Neutrophil (primary cell): ENCODE measurements around the gene SPRYD3.

ENCODE experiments used
- H3K27ac ChIP-seq: fragments of 200-600 bp; sonication (generic); 2 replicates; pipeline ENCODE4 v1.5.1; 2016; ENCODE audit warnings: mild to moderate bottlenecking, moderate library complexity
- H3K27me3 ChIP-seq: fragments of 200-600 bp; sonication (generic); 2 replicates; pipeline ENCODE4 v1.6.0; 2016; ENCODE audit warnings: mild to moderate bottlenecking
- H3K36me3 ChIP-seq: fragments of 200-600 bp; sonication (generic); 2 replicates; pipeline ENCODE4 v1.5.1; 2017
- H3K4me1 ChIP-seq, 2 experiments: fragments of 200-600 bp in 1 of 2; sonication (generic) in 1 of 2; 1 replicate in 1 of 2; 2 replicates in 1 of 2; pipeline versions ENCODE4 v1.5.1 to v1.6.1; 2013 to 2016; ENCODE audit warnings: low read depth in 1 of 2, low read length in 1 of 2, mild to moderate bottlenecking in 1 of 2, moderate library complexity in 1 of 2; ENCODE audit not compliant: control insufficient read depth in 1 of 2, insufficient read depth in 1 of 2
- H3K4me3 ChIP-seq, 2 experiments: fragments of 200-600 bp in 1 of 2; sonication (generic) in 1 of 2; 1 replicate in 1 of 2; 2 replicates in 1 of 2; pipeline ENCODE4 v1.5.1; 2013 to 2016; ENCODE audit warnings: low read depth in 1 of 2, low read length in 1 of 2, mild to moderate bottlenecking in 1 of 2, moderate library complexity in 1 of 2
- H3K9me3 ChIP-seq: fragments of 200-600 bp; sonication (generic); 2 replicates; pipeline ENCODE4 v1.5.1; 2016
- TF ChIP-seq, protein P1 (sequence below): fragments of 200-600 bp; sonication (generic); IDR thresholded peaks from 2 replicates; pipeline ENCODE4 v1.5.1; 2016; ENCODE audit warnings: antibody characterized with exemption

Gene SPRYD3

DNA sequence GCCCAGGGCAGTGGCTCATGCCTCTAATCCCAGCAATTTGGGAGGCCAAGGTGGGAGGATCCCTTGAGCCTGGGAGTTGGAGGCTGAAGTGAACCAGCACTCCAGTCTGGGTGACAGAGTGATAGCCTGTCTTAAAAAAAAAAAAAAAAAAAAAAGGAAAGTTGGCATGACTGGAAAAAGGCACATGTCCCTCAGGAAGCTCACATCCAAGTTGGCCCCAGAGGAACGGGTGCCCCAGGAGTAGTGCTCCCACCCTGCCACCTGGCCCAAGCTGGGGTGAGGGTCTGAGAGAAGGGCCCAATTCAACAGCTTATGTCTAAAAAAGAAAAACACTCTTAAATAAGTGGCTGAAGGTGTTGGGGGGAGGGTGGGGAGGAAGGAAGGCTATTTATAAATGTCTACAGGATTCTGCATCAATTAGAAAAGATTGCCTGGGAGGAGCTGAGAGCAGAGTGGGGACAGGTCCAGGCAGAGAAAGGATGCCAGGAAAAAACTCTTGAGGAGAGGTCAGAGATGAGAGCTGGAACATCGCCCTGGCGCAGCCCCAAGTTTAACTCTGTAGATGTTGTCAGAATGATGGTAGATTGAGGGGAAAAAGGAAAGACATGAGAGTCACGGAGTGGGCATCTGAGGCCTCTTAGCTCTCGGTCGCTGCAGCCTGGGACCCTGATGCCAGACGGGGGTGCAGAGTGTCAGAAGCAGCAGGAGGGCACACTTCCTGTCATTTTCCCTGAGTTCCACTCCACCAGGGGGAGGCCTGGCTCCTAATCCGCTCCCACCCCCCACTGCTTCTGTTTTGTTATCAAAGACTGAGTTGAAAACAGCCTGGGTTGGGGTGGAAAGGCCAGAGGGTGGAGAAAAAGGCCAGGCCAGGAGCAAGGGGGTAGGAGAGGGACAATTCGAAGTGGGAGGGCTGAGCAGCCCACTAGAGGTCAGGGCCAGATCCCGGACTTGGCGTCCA is 7.3 kb downstream of the SPRYD3 start:
- Histone ChIP-seq H3K4me3 (no peak overlapping the region), H3K36me3 (peaks cover 76% of the 10 kb centered on the region), H3K27ac (peak overlapping the region; percentile 84), H3K9me3 (no peaks in the 10 kb centered on the region), H3K27me3 (no peaks in the 10 kb centered on the region), H3K4me1 (peaks cover 24 to 26% of the 10 kb centered on the region in 2 experiments)
- TF ChIP-seq, protein P1, sequence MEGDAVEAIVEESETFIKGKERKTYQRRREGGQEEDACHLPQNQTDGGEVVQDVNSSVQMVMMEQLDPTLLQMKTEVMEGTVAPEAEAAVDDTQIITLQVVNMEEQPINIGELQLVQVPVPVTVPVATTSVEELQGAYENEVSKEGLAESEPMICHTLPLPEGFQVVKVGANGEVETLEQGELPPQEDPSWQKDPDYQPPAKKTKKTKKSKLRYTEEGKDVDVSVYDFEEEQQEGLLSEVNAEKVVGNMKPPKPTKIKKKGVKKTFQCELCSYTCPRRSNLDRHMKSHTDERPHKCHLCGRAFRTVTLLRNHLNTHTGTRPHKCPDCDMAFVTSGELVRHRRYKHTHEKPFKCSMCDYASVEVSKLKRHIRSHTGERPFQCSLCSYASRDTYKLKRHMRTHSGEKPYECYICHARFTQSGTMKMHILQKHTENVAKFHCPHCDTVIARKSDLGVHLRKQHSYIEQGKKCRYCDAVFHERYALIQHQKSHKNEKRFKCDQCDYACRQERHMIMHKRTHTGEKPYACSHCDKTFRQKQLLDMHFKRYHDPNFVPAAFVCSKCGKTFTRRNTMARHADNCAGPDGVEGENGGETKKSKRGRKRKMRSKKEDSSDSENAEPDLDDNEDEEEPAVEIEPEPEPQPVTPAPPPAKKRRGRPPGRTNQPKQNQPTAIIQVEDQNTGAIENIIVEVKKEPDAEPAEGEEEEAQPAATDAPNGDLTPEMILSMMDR, result no peak

DNA sequence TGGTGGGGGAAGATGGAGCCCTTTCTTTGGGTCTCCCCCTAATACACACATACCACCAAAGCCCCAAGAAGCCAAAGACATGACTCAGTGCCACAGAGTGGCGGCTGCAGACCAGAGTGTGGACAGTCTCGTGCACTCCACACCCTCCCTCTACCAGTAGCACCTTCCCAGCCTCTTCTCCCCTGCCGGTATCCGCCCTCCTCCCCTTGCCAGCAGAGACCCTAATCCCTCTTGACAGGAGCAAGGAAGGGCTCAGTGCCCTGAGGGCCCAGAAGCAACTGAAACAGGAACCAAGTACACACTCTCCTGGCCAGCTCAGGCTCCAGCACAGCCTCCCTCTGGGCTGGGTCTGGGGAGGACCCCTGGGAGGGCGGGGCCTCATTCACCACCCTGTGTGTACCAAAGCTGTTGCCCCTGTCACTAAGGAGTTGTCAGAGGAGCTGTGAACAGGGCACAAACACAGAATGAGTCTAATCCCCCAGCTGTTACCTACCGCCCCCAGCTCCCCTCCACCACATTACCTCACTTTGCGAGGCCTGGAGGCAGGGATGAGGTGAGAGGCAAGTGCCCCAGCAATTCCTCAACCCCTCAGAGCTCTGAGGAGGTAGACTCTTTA is 8.2 kb downstream of the SPRYD3 start:
- Histone ChIP-seq H3K9me3 (no peaks in the 10 kb centered on the region), H3K36me3 (peaks cover 76% of the 10 kb centered on the region), H3K27ac (no peak overlapping the region), H3K4me1 (peaks cover 21 to 23% of the 10 kb centered on the region in 2 experiments), H3K27me3 (no peaks in the 10 kb centered on the region), H3K4me3 (no peak overlapping the region)
- TF ChIP-seq, protein P1, result no peak

DNA sequence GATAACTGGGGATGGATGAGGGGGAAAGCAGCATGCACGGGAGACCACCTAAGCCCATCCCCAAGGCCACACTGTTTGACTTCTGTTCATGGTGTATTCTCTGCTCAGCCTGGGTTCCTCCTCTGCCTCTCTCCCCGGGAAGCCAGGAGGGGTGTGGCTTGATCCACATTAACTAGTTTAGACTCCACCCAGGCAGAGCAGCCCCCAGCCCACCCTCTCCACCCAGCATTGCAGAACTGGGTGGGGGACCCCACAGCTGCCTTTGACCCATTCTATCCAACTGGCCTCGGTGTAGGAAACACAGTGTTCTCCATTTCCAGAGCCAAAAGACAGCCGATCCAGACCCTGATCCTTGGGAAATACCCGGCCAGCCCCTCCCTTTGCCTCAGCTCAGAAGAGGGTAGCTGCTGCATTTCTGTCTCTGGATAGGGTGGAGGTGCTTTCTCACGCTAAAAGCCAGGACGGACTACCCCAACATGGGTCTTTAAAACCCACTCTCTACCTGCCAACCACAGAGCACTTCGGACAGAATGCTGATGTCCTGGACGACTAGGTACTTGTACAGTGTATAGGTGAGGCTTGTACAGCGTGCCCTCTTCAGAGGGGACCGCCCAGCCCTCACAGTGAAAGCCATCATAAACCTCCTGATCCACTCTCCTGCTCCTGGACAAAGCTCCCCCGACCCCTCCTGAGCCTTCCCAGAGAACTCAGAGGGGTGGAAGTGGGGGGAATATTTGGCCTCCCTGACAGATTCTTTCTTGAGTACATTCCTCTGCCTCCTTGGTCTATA is 9.4 kb downstream of the SPRYD3 start:
- Histone ChIP-seq H3K27me3 (no peaks in the 10 kb centered on the region), H3K9me3 (no peaks in the 10 kb centered on the region), H3K4me1 (peaks cover 19 to 20% of the 10 kb centered on the region in 2 experiments), H3K27ac (no peak overlapping the region), H3K4me3 (no peak overlapping the region), H3K36me3 (peaks cover 77% of the 10 kb centered on the region)
- TF ChIP-seq, protein P1, result no peak

DNA sequence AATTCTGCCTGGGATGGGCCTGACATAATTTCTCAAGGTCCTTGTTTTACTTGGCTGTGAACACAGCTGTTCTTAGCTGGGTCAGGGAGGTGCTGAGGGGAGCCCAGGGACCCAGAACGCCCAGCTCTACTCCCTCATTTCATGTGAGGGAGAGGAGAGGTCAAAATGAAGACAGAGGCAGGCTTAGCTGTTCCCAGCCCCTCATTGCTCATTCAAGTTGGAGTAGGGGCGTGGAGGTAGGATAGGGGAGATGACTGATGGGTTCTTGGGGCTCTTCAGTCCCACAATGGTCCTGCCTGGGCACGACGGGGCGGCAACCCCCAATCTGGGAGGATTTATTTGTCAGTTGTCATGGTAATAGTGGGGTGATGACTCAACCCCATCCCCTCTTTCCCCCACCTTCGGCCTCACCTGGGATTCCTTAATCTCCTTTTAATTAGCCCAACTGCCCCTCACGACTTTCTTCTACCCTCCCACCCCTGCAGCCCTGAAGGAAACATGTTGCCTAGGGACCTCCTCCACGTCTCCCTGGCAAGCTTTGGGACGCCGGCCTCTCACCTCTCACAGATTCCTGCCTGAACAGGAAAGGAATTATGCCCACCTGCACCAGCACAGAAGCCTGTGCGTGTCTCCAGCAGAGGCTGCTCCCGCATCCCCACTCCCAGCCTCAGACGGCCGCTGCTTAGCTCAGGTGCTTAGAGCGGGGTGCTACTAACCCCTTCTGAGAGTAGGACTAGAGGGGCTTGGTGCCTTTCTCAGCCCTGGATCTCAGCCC is 10.2 kb downstream of the SPRYD3 start:
- Histone ChIP-seq H3K27me3 (no peaks in the 10 kb centered on the region), H3K36me3 (peaks cover 77% of the 10 kb centered on the region), H3K4me3 (no peak overlapping the region), H3K9me3 (no peaks in the 10 kb centered on the region), H3K27ac (no peak overlapping the region), H3K4me1 (peaks cover 19 to 20% of the 10 kb centered on the region in 2 experiments)
- TF ChIP-seq, protein P1, result no peak
